Bronchial epithelial cell (primary cell): ENCODE measurements around the gene ENTPD1. TPM values are rescaled to one million over a fixed set of nuclear protein-coding genes. Genes with fewer than 3 reads are reported as not detected.

Experiments used
- DNase-seq: peaks from one replicate; pipeline ENCODE4 v3.0.0-alpha.2; 2010; ENCODE audit warnings: low read depth
- FAIRE-seq: peaks from 2 replicates; lab custom pipeline; 2011; peaks lifted over from hg19 to GRCh38; lab: Jason Lieb, UNC
- H3K27me3 ChIP-seq: 2 replicates; pipeline ENCODE4 v1.5.1; 2011; ENCODE audit warnings: low read length; ENCODE audit not compliant: control insufficient read depth, insufficient read depth
- H3K36me3 ChIP-seq: 2 replicates; pipeline ENCODE4 v1.5.1; 2011; ENCODE audit warnings: low read length; ENCODE audit not compliant: control insufficient read depth, insufficient read depth
- H3K4me3 ChIP-seq: 2 replicates; pipeline ENCODE4 v1.5.1; 2011; ENCODE audit warnings: mild to moderate bottlenecking, low read depth, low read length, control low read depth
- total RNA-seq: library from RNA; depleted of rRNA; stranded (reverse); fragments of >200 nt; gene quantifications from 2 replicates; pipeline ENCODE4 v1.2.1, GENCODE V29; 2014
- TF ChIP-seq, protein P1 (sequence below): IDR thresholded peaks from 2 replicates; pipeline ENCODE4 v1.5.1; 2011; ENCODE audit warnings: mild to moderate bottlenecking, moderate library complexity, low read length, control low read depth, inconsistent platforms; ENCODE audit not compliant: insufficient read depth, severe bottlenecking

The ENTPD1 gene
- total RNA-seq, 1 donor from 2014 or later = not detected

DNA sequence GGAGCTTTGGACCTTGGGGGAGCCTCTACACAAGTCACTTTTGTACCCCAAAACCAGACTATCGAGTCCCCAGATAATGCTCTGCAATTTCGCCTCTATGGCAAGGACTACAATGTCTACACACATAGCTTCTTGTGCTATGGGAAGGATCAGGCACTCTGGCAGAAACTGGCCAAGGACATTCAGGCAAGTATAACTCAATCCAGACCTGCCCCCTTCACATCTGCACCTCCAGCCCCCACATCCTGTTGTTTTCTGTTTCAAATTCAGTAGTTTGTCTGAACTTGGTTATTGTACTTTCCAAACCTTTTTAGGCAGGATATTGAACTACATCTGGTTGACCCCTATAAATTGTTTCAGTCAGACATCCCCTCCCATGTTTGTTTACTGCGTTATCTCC, 89.4 kb downstream of the ENTPD1 start:
- no peaks in the 10 kb centered on the region for H3K27me3 ChIP-seq
- no peak overlapping the region for H3K4me3 ChIP-seq
- no peaks in the 10 kb centered on the region for H3K36me3 ChIP-seq
- DNase-seq (no peak), FAIRE-seq (peak; percentile 23)
- TF ChIP-seq, protein P1, sequence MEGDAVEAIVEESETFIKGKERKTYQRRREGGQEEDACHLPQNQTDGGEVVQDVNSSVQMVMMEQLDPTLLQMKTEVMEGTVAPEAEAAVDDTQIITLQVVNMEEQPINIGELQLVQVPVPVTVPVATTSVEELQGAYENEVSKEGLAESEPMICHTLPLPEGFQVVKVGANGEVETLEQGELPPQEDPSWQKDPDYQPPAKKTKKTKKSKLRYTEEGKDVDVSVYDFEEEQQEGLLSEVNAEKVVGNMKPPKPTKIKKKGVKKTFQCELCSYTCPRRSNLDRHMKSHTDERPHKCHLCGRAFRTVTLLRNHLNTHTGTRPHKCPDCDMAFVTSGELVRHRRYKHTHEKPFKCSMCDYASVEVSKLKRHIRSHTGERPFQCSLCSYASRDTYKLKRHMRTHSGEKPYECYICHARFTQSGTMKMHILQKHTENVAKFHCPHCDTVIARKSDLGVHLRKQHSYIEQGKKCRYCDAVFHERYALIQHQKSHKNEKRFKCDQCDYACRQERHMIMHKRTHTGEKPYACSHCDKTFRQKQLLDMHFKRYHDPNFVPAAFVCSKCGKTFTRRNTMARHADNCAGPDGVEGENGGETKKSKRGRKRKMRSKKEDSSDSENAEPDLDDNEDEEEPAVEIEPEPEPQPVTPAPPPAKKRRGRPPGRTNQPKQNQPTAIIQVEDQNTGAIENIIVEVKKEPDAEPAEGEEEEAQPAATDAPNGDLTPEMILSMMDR = no peak

DNA sequence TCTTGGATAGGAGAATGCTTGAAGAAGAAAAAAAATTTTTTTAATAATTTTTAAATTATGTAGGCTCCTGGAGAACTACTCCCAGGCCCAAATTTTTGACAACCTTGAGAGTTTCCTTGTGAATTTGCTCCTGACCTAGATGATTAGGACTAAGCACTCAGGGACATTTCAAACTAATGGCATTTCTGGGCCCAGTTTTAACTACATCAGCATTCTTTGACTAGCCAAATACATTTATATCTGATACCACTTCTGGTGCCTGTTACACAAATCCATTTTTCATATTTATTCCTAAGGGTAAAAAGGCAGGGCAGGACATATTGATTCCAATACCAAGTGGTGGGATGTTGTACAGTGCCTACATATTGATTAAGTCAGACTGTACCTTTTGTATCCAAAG, 91.0 kb downstream of the ENTPD1 start:
- Histone ChIP-seq H3K27me3 (no peaks in the 10 kb centered on the region), H3K4me3 (no peak overlapping the region), H3K36me3 (no peaks in the 10 kb centered on the region)
- no peak for FAIRE-seq
- TF ChIP-seq, protein P1 = no peak
- no peak for DNase-seq

DNA sequence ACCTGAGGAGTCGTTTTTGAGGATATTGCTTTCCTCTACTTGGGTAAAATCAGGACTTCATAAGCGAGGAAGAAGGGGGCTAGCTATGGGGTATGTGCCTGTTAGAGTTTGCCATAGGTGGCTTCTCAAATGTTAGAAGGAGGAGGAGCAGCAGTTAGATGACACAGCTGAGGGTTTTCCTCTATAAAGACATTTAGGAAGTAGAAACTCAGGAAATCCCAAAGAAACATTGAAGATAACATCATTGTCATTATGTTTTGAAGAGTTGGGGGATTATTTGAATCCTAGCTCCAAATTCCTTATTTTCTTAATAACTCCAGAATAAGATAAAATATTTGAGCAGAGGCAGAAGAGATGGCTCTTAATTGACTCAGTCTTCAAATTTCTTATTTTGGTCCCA, 92.9 kb downstream of the ENTPD1 start:
- no peak for FAIRE-seq
- DNase-seq = no peak
- TF ChIP-seq, protein P1 = no peak
- H3K4me3 ChIP-seq = no peak overlapping the region
- H3K36me3 ChIP-seq = no peaks in the 10 kb centered on the region
- no peaks in the 10 kb centered on the region for H3K27me3 ChIP-seq

DNA sequence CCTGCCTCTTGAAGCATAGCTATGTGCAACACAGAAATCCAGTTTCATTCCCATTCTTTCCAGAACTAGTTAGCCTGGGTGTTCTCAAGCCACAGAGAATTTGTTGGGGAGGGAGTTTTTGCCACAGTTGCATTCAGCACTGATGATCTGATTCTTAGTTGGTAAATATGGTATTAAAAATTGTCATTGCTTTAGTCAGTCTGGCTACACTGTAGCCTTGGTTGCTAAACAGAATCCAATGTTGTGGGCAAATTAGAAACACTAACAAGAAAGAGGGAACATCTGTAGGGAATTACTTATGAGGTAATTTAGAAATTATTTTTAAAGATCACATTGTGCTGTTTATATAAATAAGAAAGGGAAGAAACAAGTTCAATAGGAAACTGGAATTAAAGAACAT, 94.8 kb downstream of the ENTPD1 start:
- DNase-seq (no peak), FAIRE-seq (no peak)
- H3K4me3 ChIP-seq = no peak overlapping the region
- no peaks in the 10 kb centered on the region for H3K36me3 ChIP-seq
- no peaks in the 10 kb centered on the region for H3K27me3 ChIP-seq
- TF ChIP-seq, protein P1 = no peak

DNA sequence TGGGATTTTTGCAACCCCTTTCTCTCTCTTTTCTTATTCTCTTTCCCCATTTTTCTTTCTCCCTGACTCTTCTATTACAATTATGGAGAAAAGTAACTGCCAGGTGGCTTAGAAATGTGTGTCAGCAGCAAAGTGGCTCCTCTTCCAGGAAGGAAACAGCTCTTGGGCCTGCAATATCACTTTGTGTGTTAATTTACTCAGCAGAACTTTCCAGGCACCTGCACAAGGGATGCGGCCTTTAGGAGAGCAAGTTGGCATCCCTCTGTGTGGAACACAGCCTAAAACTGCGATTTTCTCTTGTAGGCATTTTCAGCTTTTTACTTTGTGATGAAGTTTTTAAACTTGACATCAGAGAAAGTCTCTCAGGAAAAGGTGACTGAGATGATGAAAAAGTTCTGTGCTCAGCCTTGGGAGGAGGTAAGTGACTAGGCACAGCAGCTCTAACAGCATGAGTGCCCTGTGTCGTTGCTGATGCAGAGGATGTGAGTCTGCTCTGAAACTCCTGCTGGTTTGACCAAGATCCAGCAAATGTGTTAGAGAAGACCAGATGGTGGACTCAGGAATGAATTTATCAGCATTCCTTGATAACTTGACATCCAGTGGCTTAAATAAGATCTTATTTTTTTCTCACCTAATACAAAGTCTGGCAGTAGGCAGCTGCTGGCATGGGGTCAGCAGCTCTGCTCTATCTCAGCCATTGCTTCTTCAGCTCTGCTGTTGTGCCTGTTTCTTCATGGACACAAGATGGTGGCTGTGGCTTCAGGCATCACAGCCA, 104.4 kb downstream of the ENTPD1 start:
- no peaks in the 10 kb centered on the region for H3K27me3 ChIP-seq
- DNase-seq (no peak), FAIRE-seq (no peak)
- no peak overlapping the region for H3K4me3 ChIP-seq
- TF ChIP-seq, protein P1 = no peak
- H3K36me3 ChIP-seq = no peaks in the 10 kb centered on the region

DNA sequence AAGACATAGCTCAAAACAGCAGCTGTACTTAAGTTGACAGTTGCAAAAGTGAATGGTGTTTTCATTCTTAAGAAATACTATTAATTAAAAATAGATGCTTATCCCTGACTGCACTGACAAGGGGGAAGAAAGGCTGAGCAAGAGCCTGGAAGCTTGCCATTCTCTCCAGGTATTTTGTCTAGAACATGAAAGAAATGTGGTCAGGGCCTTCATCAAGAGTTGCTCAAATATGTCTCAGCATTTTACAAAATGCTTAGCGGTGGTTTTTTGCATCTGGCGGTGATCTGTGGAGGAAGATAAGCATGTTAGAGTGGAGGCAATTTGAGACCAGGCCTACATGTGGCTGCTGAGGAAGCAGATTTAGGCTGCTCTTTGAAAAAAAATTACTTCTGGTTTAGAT, 105.4 kb downstream of the ENTPD1 start:
- Histone ChIP-seq H3K27me3 (no peaks in the 10 kb centered on the region), H3K4me3 (no peak overlapping the region), H3K36me3 (no peaks in the 10 kb centered on the region)
- no peak for FAIRE-seq
- TF ChIP-seq, protein P1 = no peak
- no peak for DNase-seq
